CD4-positive, alpha-beta T cell (primary cell): Measurements from ENCODE around the gene ASTN2. TPM values are rescaled to one million over a fixed set of nuclear protein-coding genes. Genes with fewer than 3 reads are reported as not detected.

Experiments used
- ATAC-seq: fragments of 200-7000 bp; cut with Tn5 transposase; one replicate; pipeline ENCODE4 v1.10.0; 2022; ENCODE audit warnings: mild to moderate bottlenecking; ENCODE audit not compliant: poor library complexity
- CTCF ChIA-PET: fragments of 350-600 bp; sonication (Branson Sonifier 250); formaldehyde crosslinking; loops from one replicate; lab custom pipeline; 2021; ENCODE audit warnings: antibody characterized with exemption, inconsistent platforms; lab: Charles Lee
- POLR2A ChIA-PET: fragments of 350-600 bp; sonication (Branson Sonifier 250); formaldehyde crosslinking; loops from one replicate; lab custom pipeline; 2021; ENCODE audit warnings: antibody characterized with exemption, inconsistent platforms; lab: Charles Lee
- DNase-seq, 14 experiments: peaks; one replicate each; pipeline ENCODE4 v3.0.0-alpha.2; 2013 to 2020; ENCODE audit warnings: mixed read lengths in 2 of 14
- H3K27ac ChIP-seq, 2 donors: one replicate each; pipeline versions ENCODE4 v1.5.1 to v1.7.0; 2013; ENCODE audit warnings: low read length in 2 of 2, low read depth in 1 of 2, mild to moderate bottlenecking in 1 of 2
- H3K27me3 ChIP-seq, 2 experiments: 1 replicate in 1 of 2; 2 replicates in 1 of 2; pipeline versions ENCODE4 v1.6.1 to v1.7.0; 2013; ENCODE audit warnings: low read length in 2 of 2, control low read depth in 1 of 2, mild to moderate bottlenecking in 1 of 2, moderate library complexity in 1 of 2; ENCODE audit not compliant: insufficient read depth in 2 of 2, control insufficient read depth in 1 of 2
- H3K36me3 ChIP-seq: one replicate; pipeline ENCODE4 v1.6.1; 2013; ENCODE audit warnings: low read length, control low read depth; ENCODE audit not compliant: insufficient read depth
- H3K4me1 ChIP-seq: one replicate; pipeline ENCODE4 v1.6.1; 2013; ENCODE audit warnings: low read length, control low read depth; ENCODE audit not compliant: insufficient read depth
- H3K4me3 ChIP-seq: one replicate; pipeline ENCODE4 v1.5.1; 2013; ENCODE audit warnings: mild to moderate bottlenecking, low read length, moderate library complexity
- H3K9me3 ChIP-seq, 2 experiments: 1 replicate in 1 of 2; 2 replicates in 1 of 2; pipeline versions ENCODE4 v1.6.1 to v1.7.0; 2013; ENCODE audit warnings: low read length in 2 of 2, mild to moderate bottlenecking in 2 of 2, control low read depth in 1 of 2, moderate library complexity in 1 of 2; ENCODE audit not compliant: control insufficient read depth in 1 of 2, insufficient read depth in 1 of 2
- H3K27ac Mint-ChIP-seq: one replicate; pipeline ENCODE4 v1.8.0; 2020; ENCODE audit warnings: mixed read lengths
- H3K27me3 Mint-ChIP-seq: one replicate; pipeline ENCODE4 v1.8.0; 2021; ENCODE audit warnings: mixed read lengths
- H3K36me3 Mint-ChIP-seq: one replicate; pipeline ENCODE4 v1.8.0; 2021; ENCODE audit warnings: low read depth, mixed read lengths
- H3K4me1 Mint-ChIP-seq: one replicate; pipeline ENCODE4 v1.8.0; 2021; ENCODE audit warnings: low read depth, mixed read lengths
- H3K4me3 Mint-ChIP-seq: one replicate; pipeline ENCODE4 v1.8.0; 2020; ENCODE audit warnings: mild to moderate bottlenecking, mixed read lengths
- H3K9me3 Mint-ChIP-seq: one replicate; pipeline ENCODE4 v1.8.0; 2020; ENCODE audit warnings: mixed read lengths
- intact Hi-C, 2 experiments: fragments of 100-400 bp; cut with DNase I in 1 of 2; cut with micrococcal nuclease in 1 of 2; formaldehyde crosslinking; loops; one replicate each; pipeline versions ENCODE4 v1.15.1 to v1.9.0; 2023 to 2025; cut with DNase I, micrococcal nuclease
- total RNA-seq, 174 experiments: library from RNA in 2 of 174; stranded (reverse) in 2 of 174; gene quantifications; one replicate each; pipeline ENCODE4 v1.2.3 and lab custom pipeline; 2021 to 2026
- TF ChIP-seq, protein P1 (sequence below): fragments of 200-600 bp; IDR thresholded peaks from one replicate; pipeline ENCODE4 v1.8.0; 2022; ENCODE audit warnings: antibody characterized with exemption, mild to moderate bottlenecking

ASTN2 gene
- total RNA-seq, 2 experiments from 2014 or later, result 2.3 to 2.4 TPM

DNA sequence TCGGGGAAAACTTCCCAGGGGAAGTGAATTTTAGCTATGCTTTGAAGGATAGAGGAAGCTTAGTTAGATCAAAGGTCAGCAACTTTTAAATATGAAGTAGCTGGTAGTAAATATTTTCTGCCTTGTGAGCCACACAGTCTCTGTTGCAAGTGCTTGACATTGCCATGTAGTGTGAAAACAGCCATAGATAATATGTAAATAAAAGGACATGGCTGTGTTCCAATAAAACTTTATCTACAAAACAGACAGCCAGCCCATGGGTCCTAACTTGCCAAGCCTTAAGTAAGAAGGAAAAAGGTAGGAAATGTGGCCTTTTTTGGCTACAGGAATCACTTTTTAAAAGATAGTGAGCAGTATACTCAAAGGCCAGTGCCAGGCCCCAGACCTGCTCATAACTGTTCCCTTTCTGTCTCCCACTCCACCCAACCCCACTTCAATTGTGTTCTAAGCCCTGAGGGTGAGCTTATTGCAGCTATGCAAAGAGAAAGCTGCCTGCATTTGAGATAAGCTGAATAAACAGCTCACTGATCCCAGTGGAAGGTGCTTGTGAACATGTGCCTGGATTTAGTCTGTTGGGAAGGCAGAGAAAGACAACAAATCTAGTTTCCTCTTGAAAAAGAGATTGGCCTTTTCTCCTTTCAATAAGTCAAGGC lies 840.7 kb downstream of the ASTN2 start:
- no peaks in the 10 kb centered on the region for H3K4me1 Mint-ChIP-seq
- Histone ChIP-seq H3K27me3 (no peaks in the 10 kb centered on the region), H3K27ac (no peak overlapping the region), H3K9me3 (no peaks in the 10 kb centered on the region), H3K4me3 (no peak overlapping the region), H3K4me1 (no peaks in the 10 kb centered on the region), H3K36me3 (no peaks in the 10 kb centered on the region)
- DNase-seq (no peak), ATAC-seq (no peak)
- H3K27ac Mint-ChIP-seq, result no peak overlapping the region
- H3K27me3 Mint-ChIP-seq, result no peaks in the 10 kb centered on the region
- ChIA-PET CTCF (no interaction called here), POLR2A (no interaction called here)
- no peak overlapping the region for H3K4me3 Mint-ChIP-seq
- H3K36me3 Mint-ChIP-seq, result no peaks in the 10 kb centered on the region
- TF ChIP-seq, protein P1, sequence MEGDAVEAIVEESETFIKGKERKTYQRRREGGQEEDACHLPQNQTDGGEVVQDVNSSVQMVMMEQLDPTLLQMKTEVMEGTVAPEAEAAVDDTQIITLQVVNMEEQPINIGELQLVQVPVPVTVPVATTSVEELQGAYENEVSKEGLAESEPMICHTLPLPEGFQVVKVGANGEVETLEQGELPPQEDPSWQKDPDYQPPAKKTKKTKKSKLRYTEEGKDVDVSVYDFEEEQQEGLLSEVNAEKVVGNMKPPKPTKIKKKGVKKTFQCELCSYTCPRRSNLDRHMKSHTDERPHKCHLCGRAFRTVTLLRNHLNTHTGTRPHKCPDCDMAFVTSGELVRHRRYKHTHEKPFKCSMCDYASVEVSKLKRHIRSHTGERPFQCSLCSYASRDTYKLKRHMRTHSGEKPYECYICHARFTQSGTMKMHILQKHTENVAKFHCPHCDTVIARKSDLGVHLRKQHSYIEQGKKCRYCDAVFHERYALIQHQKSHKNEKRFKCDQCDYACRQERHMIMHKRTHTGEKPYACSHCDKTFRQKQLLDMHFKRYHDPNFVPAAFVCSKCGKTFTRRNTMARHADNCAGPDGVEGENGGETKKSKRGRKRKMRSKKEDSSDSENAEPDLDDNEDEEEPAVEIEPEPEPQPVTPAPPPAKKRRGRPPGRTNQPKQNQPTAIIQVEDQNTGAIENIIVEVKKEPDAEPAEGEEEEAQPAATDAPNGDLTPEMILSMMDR, result no peak
- no peaks in the 10 kb centered on the region for H3K9me3 Mint-ChIP-seq
- intact Hi-C loops, result no loop called here

DNA sequence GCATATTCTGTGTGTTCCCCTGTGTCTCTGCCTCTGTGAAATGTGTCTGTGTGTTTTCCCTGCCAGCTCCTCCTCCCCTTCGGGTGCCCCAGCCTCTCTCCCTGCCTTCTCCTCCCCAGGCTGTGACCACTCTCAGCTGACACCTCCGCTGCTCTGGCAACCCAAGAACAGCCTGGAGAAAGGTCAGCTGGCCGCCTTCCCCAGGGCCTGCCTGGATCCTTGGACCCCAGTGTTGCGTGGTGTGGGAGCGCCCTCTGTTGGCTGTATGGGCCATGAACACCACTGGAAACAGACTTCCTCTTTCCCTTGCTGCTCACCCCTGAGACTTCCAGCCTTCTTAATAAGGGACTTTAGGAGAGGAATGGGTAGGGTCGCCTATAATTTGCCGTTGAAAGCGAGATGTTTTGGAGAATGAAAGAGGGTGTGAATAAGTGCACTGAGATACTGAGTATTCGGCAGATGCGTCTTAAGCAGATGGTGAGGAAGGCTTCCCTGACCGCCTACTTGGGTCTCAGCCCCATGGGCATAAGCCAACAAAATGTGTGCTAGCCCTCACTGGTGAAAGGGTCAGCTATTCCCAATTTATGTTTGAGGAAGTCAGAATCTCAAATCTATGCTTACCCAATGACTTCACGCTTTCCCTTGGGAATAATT lies 842.6 kb downstream of the ASTN2 start:
- no peaks in the 10 kb centered on the region for H3K4me1 Mint-ChIP-seq
- CTCF ChIA-PET, result no interaction called here
- H3K27ac Mint-ChIP-seq, result no peak overlapping the region
- Histone ChIP-seq H3K4me1 (no peaks in the 10 kb centered on the region), H3K4me3 (no peak overlapping the region), H3K27me3 (no peaks in the 10 kb centered on the region), H3K36me3 (no peaks in the 10 kb centered on the region), H3K9me3 (no peaks in the 10 kb centered on the region), H3K27ac (no peak overlapping the region)
- intact Hi-C loops, result no loop called here
- H3K4me3 Mint-ChIP-seq, result no peak overlapping the region
- H3K36me3 Mint-ChIP-seq, result no peaks in the 10 kb centered on the region
- ATAC-seq, result no peak
- H3K27me3 Mint-ChIP-seq, result no peaks in the 10 kb centered on the region
- POLR2A ChIA-PET, result no interaction called here
- no peaks in the 10 kb centered on the region for H3K9me3 Mint-ChIP-seq
- peak in 3 of 14 experiments; percentile 6 to 39 (median 29) for DNase-seq
- TF ChIP-seq, protein P1, result no peak

- CTCF ChIA-PET, result no interaction called here
- Mint-ChIP-seq H3K9me3 (no peaks in the 10 kb centered on the region), H3K27me3 (no peaks in the 10 kb centered on the region), H3K27ac (no peak overlapping the region), H3K4me3 (no peak overlapping the region), H3K36me3 (no peaks in the 10 kb centered on the region), H3K4me1 (no peaks in the 10 kb centered on the region)
- DNase-seq (no peak), ATAC-seq (no peak)
- H3K27ac ChIP-seq, result no peak overlapping the region
- intact Hi-C loops, result no loop called here
- no peak overlapping the region for H3K4me3 ChIP-seq
- H3K9me3 ChIP-seq, result no peaks in the 10 kb centered on the region
- TF ChIP-seq, protein P1, result no peak
- H3K4me1 ChIP-seq, result no peaks in the 10 kb centered on the region
- POLR2A ChIA-PET, result no interaction called here
- no peaks in the 10 kb centered on the region for H3K27me3 ChIP-seq
- no peaks in the 10 kb centered on the region for H3K36me3 ChIP-seq
These were observed 845.7 kb downstream of the ASTN2 start for GRCh38 chr9:116569111-116569510.
